ENCODE results near the gene PLIN5. TPM values are rescaled to one million over a fixed set of nuclear protein-coding genes. Genes with fewer than 3 reads are reported as not detected.
A peak's percentile ranks its signal among the peaks of the same experiment; 100 is the strongest.

PLIN5 gene
- total RNA-seq, 2 experiments from 2014 or later = 0.31 to 0.93 TPM

DNA sequence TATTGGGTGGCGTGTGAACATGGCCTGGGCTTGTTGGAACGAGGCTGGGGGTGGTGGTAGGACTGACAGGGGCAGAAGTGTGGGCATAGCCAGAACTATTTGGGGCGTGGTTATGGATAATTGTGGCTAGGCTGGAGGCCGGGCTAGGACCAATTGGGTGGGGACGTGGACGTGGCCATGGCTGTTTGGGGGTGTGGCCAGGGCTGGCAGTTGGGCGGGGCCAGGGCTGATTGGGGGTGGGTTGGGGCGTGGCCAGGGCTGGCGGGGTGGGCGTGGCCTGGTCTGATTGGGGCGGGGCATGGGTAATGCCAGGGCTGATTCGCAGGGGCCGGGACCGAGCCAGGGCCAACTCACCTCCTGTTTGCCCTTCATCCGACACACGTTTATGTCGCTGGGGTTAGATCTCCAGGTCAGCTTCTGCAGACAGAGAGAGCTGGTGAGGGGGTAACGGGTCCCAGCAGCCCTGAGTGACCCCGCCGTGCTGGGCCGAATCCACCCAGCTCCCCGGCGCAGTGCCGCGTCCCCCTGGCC, 21.6 kb upstream of the PLIN5 start:
- ChIA-PET POLR2A (no interaction called here), CTCF (no interaction called here)
- ATAC-seq (ENCODE audit: poor library complexity) (no peak), DNase-seq (peak in 3 of 14 experiments; percentile 8 to 53 (median 36))
- Mint-ChIP-seq H3K27ac (no peak overlapping the region), H3K27me3 (peaks cover 9% of the 10 kb centered on the region), H3K4me1 (ENCODE audit: low read depth) (no peaks in the 10 kb centered on the region), H3K4me3 (no peak overlapping the region), H3K36me3 (ENCODE audit: low read depth) (no peaks in the 10 kb centered on the region), H3K9me3 (no peaks in the 10 kb centered on the region)
- Histone ChIP-seq H3K4me3 (ENCODE audit: low read length) (no peak overlapping the region), H3K36me3 (ENCODE audit: insufficient read depth, low read length) (no peaks in the 10 kb centered on the region), H3K27ac (ENCODE audit: low read depth in 1 of 2, low read length in 2 of 2) (no peak overlapping the region), H3K9me3 (ENCODE audit: control insufficient read depth in 1 of 2, insufficient read depth in 1 of 2, low read length in 2 of 2) (peaks cover 0 to 17% of the 10 kb centered on the region in 2 experiments), H3K27me3 (ENCODE audit: control insufficient read depth in 1 of 2, insufficient read depth in 2 of 2, low read length in 2 of 2) (no peaks in the 10 kb centered on the region), H3K4me1 (ENCODE audit: insufficient read depth, low read length) (peaks cover 7% of the 10 kb centered on the region)
- TF ChIP-seq, protein P1, sequence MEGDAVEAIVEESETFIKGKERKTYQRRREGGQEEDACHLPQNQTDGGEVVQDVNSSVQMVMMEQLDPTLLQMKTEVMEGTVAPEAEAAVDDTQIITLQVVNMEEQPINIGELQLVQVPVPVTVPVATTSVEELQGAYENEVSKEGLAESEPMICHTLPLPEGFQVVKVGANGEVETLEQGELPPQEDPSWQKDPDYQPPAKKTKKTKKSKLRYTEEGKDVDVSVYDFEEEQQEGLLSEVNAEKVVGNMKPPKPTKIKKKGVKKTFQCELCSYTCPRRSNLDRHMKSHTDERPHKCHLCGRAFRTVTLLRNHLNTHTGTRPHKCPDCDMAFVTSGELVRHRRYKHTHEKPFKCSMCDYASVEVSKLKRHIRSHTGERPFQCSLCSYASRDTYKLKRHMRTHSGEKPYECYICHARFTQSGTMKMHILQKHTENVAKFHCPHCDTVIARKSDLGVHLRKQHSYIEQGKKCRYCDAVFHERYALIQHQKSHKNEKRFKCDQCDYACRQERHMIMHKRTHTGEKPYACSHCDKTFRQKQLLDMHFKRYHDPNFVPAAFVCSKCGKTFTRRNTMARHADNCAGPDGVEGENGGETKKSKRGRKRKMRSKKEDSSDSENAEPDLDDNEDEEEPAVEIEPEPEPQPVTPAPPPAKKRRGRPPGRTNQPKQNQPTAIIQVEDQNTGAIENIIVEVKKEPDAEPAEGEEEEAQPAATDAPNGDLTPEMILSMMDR (IDR thresholded peaks at IDR 0.05) = no peak
- intact Hi-C loops (cut with DNase I, micrococcal nuclease) = no loop called here

DNA sequence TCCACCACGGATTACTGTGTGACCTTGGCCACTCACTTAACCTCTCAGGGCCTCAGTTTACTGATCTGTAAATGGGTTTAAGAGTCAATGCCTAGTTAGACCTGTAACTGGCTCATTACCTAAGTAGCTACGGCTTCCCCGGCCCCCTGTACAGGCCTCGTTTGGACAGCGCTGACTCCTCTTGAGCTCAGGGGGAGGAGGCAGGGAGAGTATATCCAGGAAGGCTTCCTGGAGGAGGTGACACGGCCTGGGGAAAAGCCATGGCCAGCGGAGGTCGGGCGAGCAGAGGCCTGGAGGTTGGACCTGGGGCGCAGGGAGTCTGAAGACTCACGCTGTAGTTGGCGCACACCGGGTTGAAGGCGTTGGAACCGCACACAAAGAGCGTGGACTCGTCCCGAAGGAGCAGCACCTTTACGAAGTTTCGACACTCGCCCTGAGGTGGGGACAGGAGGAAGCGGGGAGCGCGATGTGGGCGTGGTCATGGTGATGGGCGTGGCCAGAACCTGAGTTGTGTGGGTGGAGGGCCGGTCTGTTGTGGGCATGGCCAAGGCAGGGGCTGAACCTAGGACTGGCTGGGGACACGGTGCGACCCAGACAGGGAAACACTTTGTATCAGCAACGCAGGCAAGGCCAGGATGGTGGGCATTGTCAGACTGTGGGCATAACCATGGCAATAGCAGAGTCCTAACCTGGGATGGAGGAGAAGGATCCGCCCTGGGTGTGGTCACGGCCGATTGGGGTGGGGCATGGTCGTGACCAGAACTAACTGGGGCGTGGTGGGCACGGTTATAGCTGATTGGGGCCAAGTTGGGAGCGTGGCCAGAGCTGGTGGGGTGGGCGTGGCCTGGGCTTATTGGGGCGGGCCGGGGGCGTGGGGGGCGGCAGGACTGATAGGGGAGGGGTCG, 20.9 kb upstream of the PLIN5 start:
- H3K4me3 Mint-ChIP-seq = no peak overlapping the region
- ChIA-PET CTCF (no interaction called here), POLR2A (no interaction called here)
- H3K27me3 Mint-ChIP-seq = peaks cover 9% of the 10 kb centered on the region
- DNase-seq (peak in 1 of 14 experiments; percentile 36), ATAC-seq (ENCODE audit: poor library complexity) (no peak)
- no peak overlapping the region for H3K27ac ChIP-seq (ENCODE audit: low read depth in 1 of 2, low read length in 2 of 2)
- no peaks in the 10 kb centered on the region for H3K36me3 ChIP-seq (ENCODE audit: insufficient read depth, low read length)
- H3K36me3 Mint-ChIP-seq (ENCODE audit: low read depth) = no peaks in the 10 kb centered on the region
- no peaks in the 10 kb centered on the region for H3K27me3 ChIP-seq (ENCODE audit: control insufficient read depth in 1 of 2, insufficient read depth in 2 of 2, low read length in 2 of 2)
- TF ChIP-seq, protein P1 (IDR thresholded peaks at IDR 0.05) = no peak
- peaks cover 7% of the 10 kb centered on the region for H3K4me1 ChIP-seq (ENCODE audit: insufficient read depth, low read length)
- no peak overlapping the region for H3K27ac Mint-ChIP-seq
- H3K4me3 ChIP-seq (ENCODE audit: low read length) = no peak overlapping the region
- H3K9me3 Mint-ChIP-seq = no peaks in the 10 kb centered on the region
- H3K9me3 ChIP-seq (ENCODE audit: control insufficient read depth in 1 of 2, insufficient read depth in 1 of 2, low read length in 2 of 2) = peaks cover 0 to 17% of the 10 kb centered on the region in 2 experiments
- no peaks in the 10 kb centered on the region for H3K4me1 Mint-ChIP-seq (ENCODE audit: low read depth)
- intact Hi-C loops (cut with DNase I, micrococcal nuclease) = no loop called here

DNA sequence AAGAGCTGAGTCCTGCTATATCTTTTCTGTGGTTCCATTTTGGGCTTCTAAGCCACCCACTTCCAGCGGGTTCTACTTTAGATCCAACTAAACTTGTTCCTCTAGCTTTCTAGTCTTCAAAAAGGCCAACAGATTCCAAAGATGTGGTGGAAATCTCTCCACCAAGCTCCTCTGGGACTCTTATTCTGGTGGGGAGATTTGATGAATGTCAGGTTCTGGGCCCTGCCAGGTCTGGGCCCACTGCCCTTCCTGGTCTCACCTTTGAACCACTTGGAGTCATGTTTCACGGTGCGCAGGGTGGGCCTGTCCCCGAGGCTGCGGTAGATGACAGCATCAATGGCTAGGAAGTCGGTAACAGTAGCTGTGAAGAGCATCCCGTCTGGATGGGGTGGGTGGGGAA, 19.7 kb upstream of the PLIN5 start:
- H3K27me3 Mint-ChIP-seq = peaks cover 9% of the 10 kb centered on the region
- no peaks in the 10 kb centered on the region for H3K9me3 Mint-ChIP-seq
- DNase-seq (no peak), ATAC-seq (ENCODE audit: poor library complexity) (no peak)
- H3K4me3 Mint-ChIP-seq = no peak overlapping the region
- TF ChIP-seq, protein P1 (IDR thresholded peaks at IDR 0.05) = no peak
- Histone ChIP-seq H3K36me3 (ENCODE audit: insufficient read depth, low read length) (no peaks in the 10 kb centered on the region), H3K27ac (ENCODE audit: low read depth in 1 of 2, low read length in 2 of 2) (no peak overlapping the region), H3K9me3 (ENCODE audit: control insufficient read depth in 1 of 2, insufficient read depth in 1 of 2, low read length in 2 of 2) (peaks cover 0 to 17% of the 10 kb centered on the region in 2 experiments), H3K4me1 (ENCODE audit: insufficient read depth, low read length) (peaks cover 7% of the 10 kb centered on the region), H3K27me3 (ENCODE audit: control insufficient read depth in 1 of 2, insufficient read depth in 2 of 2, low read length in 2 of 2) (no peaks in the 10 kb centered on the region), H3K4me3 (ENCODE audit: low read length) (no peak overlapping the region)
- no peaks in the 10 kb centered on the region for H3K36me3 Mint-ChIP-seq (ENCODE audit: low read depth)
- ChIA-PET CTCF (no interaction called here), POLR2A (no interaction called here)
- no peaks in the 10 kb centered on the region for H3K4me1 Mint-ChIP-seq (ENCODE audit: low read depth)
- intact Hi-C loops (cut with DNase I, micrococcal nuclease) = no loop called here
- H3K27ac Mint-ChIP-seq = no peak overlapping the region

Data from CD4-positive, alpha-beta T cell (primary cell).